HG03095 (cell line): ENCODE measurements around the gene ARL6IP1.

Source experiments
- ATAC-seq: cut with Tn5 transposase; IDR thresholded peaks from one replicate; pipeline ENCODE4 v1.9.1; 2021; ENCODE audit warnings: moderate library complexity; ENCODE audit not compliant: unreplicated experiment

Gene ARL6IP1

DNA sequence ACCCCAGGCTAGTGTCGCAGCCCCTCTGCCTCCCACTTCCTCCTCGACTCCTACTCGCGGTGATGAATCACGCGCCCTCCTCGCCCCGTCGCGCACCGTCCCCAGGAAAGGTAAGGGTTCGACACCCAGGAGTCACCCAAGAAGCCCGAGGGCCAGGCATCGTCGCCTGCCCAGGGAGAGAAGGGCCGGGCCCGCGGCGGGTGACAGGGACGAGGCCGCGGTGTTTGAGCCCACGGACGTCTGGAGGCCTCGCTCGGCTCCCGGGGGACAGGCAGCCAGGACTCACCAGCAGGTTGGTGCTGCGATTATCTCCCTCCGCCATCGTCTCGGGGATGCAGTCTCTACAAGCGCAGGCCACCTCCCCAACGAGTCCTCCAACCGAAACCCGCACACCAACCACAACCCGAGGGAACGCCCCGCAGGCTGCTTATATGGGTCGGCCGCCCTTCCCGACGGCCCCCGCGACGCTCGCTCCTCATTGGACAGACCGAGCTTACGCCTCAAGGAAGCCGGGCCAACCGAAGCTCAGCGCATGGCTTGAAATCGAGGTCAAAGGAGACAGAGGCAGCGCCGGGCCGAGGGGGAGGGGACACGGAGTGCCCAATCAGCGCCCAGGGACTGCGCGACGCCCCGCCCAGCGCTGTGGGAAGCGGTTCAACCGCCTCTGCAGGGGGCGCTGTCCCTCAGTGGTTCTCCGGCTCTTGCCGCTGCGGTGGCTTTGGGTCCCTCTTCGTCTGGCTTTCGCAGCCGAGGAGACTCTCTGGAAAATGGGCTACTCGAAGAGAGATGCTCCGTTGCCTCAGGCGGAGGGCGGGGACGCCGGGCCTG lies at the start of gene ARL6IP1:
ARL6IP1 (minus strand) TSS at position 405 of the 828 bp plus-strand sequence; CDS start at position 322, 83 bp downstream.
- peak; percentile 89 for ATAC-seq

DNA sequence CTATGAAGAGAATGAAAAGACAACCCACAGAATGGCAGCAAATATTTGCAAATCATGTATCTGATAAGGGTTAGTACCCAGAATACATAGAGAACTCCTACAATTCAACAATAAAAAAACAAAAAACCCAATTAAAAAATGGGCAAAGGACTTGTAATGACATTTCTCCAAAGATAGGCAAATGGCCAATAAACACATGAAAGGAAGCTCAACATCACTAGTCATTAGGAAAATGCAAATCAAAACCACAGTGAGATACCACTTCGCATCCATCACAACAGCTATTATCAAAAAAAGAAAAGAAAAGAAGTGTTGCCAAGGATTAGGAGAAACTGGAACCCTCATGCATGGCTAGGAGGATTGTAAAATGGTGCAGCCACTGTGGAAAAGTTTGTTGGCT lies 45.1 kb upstream of the ARL6IP1 start:
- ATAC-seq: no peak

DNA sequence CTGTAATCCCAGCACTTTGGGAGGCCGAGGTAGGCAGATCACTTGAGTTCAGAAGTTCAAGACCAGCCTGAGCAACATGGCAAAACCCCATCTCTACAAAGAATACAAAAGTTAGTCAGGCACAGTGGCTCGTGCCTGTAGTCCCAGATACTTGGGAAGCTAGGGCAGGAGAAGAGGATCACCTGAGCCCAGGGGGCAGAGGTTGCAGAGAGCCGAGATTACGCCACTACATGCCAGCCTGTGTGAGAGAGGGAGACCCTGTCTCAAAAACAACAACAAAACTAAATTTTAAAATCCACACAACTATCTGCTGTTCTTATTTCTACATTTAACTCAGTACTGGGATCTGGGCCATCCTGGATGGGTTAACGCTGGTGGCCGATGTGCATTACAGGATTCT lies 41.2 kb upstream of the ARL6IP1 start:
- no peak for ATAC-seq

DNA sequence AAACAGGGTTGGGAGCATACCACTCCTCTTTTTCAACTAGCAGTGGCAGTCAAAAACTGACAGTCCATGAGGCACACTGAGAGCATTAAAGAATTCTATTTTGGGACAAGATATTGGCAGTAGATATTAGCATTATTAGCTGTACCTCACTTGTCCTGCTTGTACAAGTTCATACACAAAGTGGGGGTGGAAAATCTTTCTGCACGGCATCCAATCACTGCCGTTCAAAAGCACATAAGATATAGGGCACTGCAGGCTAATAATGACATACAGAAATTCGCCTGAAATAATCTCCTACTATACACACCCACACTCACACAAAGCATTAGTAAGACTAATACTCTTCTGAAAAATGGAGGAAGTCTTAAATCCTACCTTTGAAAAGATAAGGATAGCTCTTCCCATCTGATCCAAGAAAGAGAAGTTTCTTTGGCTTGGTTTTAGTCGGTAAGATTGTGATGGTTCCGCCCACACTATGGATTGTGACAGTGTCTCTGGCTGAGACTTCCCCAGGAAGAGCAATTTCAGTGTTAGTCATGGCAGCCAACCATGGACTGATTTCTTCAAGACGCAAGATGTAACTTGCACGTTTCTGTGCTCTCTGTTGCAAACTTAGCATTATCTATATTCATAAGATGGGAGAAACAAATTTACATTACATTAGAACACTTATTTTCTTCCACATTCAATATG lies 40.6 kb upstream of the ARL6IP1 start:
- no peak for ATAC-seq

DNA sequence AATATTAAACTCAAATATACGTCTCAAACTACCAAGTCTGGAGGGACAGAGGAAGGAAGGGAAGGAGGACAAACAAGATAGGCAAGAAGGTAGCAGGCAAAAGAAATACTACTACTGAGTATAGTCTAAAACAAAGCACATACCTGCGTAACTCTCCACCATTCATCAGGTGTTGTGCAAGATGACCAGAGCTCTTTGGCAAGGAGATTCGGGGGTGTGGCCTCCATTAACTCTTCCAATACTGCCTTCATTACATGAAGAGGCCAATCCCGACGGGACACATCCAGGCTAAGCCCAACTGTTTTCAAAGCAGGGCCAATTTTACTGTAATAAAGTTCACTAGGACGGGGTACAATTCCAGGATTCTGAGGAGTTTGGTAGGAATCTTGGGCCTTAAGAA lies 38.2 kb upstream of the ARL6IP1 start:
- ATAC-seq: no peak

DNA sequence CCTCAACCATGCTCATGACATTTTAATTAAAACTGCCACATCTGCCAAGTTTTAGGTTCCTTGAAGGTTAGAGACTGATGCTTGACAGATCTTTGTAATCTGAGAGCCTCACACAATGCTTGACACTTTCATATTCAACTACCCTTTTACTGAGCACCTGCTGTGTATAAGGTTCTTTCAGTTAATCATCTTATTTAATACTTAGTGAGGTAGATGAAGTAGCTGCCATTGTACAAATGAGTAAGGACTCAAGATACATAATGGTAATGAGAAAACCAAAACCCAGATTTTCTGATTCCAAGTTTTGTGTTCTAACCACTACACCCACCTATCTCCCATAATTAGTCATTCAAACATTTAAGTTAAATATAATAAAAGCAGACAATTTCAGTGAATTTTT lies 35.4 kb upstream of the ARL6IP1 start:
- ATAC-seq: no peak

DNA sequence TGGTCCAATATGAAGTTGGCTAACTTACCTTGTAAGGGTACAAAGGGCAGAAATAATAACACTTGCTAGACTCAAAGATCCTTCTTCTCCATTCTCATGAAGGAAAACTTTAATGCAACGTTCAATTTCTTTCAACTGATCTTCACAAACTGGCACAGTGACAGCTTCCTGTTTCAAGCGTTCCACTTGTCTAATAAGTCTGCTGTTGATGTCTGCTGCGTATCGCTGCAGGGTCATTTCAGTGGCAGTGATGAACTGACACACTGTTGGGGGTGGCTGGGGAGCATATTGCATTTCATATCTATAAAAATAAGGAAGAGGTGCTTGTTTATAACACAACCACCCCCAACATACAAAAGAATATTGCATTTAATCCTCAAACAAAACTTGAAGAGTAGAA lies 33.5 kb upstream of the ARL6IP1 start:
- ATAC-seq: no peak

DNA sequence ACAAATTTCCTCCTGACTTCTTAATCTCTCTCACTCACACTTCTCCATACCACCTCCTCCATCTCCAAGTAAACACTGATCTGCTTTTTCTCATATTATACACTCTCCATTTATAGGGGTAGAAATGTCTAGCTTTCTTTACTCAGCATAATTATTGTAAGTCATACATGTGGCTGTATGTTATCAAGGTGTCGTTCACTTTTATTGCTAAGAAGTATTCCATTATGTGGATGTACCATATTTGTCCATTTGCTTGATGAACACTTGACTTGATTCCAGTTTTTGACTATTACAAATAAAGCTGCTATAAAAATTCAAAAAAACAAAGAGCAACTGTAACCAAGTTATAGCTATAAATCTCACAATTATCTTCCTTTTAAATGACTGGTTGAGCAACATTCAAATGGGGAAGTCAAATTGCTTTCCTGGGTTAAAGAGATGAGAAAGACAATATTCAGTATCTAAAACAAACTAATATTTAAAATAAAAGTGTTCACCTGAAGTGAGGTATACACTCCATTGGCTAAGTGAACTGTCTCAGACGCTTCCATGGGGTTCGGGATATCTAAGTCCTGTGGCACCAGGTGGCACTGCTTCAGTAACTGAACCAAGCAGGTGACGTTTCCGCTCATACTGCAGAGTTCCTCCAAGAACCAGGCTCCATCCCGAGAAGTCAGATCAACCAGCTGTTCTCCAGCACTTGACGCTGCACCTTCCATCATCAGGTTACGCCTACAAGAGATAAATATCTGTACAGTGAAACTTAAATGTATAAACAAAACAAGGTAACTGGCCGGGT lies 32.6 kb upstream of the ARL6IP1 start:
- no peak for ATAC-seq

DNA sequence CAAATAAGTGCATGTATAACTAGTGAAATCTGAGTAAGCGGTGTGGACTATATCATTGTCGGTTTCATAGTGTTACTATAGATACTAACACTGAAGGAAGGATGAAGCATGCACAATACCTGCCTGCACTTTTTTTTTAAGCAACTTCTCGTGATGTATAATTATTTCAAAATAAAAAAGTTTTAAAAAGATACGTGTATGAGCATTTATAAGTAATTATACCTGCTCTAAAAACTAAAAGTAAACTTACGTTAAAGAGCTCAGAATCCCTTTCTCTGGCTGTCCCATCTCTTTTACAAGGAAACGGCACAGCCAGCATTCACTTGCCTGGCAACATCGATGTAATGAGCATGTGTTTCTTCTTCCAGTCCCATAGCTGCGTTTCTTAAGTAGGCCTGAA lies 31.3 kb upstream of the ARL6IP1 start:
- no peak for ATAC-seq

DNA sequence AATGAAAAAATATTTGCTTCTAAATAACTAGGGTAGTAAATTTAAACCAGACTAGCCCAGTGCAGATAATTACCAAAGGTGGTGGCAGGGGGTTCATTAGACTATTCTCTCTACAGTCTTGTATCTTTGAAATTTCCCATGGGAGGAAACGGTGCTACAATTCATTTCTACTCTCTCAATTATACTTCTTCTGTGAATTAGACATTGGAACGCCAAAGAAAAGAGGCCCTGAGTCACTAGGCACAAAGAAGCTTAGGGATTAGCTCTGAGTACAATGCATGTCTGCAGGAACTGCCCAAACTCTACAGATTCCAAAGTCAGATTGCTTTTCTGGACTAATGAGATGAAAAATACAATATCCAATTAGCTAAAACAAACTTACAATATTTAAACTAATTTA lies 30.7 kb upstream of the ARL6IP1 start:
- no peak for ATAC-seq

DNA sequence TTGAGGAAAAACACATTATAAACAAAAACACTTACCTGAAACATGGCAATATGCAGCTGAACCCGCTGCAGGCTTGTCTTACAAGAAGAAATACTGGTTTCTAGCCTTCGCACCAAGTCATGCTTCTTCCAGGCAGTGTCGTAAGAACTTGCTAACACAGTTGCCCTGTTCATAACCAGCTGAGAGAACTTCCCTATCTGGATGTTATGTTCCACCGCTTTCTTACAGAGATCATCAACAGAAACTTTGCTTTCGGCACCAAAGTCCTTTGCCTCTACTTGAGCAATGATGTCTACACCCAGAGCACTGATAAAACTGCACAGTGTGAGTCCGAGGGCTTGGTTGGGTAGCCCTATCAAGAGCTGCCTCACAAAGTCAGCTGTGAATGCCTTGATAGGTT lies 27.9 kb upstream of the ARL6IP1 start:
- no peak for ATAC-seq

DNA sequence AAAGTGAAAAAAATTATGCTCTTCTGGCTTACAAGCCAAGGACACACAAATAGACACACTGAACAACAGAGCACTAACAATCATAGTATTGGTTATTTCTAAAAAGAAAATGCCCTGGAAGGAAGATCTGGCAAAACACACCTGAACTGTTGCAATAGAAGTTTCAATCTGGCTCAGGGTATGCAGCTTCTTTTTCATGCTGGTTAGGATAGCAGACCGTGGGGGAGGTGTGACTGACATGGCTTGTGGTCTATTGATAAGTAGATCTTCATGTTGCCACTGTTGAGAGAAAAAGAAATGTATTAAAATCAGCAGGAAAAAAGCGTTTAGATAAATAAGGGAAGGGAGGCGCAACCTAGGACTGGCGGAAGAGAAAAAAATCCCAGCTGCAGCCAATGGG lies 26.5 kb upstream of the ARL6IP1 start:
- ATAC-seq: no peak

DNA sequence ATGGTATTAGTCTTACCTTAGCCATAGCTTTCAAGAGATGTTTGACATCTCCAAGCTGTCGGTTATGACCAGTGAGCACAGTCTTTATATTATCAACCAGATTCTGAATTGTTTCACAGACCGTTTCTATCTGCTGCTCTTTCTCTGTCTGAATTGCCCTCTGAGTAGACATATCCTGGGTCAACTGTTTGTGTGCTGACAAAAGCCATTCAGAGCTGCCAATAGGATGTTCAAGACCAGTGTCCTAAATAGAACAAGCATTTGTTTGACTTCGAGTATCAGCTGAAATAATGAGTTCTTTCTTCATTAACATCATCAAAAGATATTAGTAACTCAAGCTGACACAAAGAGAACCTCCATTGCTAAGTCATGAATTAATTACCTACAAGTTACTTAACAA lies 14.9 kb upstream of the ARL6IP1 start:
- ATAC-seq: no peak

DNA sequence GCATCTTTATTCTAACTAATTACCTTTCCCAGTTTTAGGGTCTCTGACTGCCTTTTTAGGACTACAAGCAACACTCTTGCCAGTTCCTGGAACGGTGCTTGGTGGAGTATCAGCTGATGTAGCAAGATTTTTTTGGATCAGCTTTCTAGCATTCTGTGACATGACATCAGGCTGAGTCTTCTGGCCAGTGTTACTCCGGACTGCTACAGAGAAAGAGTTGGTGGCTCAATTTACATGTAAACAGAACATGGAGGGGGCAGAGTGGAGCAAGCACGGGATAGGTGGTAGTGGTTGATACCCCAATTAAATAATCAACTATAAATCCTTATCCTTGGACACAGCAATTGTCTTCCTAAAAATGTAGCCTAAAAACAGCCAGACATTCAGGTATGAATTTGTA lies 10.6 kb upstream of the ARL6IP1 start:
- ATAC-seq: no peak

DNA sequence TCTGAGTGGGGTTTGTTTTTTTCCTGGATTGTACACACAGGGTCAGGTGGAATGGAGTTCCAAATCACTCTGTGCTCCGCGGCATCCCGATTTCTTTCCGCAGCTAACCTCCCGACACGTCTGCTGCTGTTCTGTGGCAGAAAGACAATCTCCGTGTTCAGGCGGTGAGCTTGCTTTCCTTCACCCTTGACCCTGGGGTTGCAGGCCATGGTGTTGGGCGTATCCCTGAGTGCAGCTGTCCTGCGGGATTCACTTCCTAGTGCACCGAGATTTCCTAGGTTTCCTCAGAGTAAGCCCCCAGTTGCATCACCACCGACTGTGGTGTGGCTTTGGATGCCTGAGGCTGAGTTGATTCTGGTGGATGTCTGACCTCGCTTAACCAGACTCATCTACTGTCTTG lies 7.8 kb upstream of the ARL6IP1 start:
- no peak for ATAC-seq

DNA sequence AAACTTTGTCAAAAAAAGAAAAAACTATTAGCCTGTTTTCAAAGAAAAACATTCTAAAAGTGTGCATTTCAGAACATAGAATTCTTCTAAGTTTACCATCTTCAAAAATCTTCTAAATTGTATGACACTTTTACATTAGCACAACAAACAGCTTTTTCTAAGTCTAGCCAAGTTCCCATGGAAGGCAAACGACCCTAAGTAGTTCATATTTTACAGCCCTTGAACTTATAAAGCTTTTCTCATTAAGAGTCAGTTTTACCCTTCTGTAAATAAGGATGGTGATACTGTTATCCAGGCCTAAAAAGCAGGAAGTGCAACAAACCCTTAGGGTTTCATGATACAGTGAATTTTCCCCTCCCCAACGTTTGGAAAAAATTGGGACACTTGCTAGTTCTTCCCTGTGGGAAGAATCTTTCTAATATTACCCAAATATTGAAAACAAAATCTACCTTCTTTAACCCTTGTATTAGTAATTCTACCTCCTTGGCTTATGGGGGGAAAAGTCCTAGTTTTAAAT lies 4.0 kb upstream of the ARL6IP1 start:
- no peak for ATAC-seq

DNA sequence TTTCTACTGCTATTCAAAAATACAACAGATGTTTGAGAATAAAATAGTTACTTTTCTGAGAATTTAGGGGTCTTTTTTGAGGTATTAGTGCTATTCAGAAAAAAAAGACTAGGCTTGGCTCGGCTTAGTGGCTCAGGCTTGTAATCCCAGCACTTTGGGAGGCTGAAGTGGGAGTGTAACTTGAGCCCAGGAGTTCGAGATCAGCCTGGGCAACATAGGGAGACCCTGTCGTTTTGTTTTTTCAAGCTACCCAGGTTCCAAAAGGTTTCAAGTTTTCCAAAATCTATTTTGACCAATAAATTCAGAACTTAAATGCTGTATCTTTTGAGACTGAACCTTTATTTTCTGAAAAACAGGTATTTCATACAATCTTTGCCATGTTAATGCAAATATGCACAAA lies 3.2 kb upstream of the ARL6IP1 start:
- no peak for ATAC-seq

DNA sequence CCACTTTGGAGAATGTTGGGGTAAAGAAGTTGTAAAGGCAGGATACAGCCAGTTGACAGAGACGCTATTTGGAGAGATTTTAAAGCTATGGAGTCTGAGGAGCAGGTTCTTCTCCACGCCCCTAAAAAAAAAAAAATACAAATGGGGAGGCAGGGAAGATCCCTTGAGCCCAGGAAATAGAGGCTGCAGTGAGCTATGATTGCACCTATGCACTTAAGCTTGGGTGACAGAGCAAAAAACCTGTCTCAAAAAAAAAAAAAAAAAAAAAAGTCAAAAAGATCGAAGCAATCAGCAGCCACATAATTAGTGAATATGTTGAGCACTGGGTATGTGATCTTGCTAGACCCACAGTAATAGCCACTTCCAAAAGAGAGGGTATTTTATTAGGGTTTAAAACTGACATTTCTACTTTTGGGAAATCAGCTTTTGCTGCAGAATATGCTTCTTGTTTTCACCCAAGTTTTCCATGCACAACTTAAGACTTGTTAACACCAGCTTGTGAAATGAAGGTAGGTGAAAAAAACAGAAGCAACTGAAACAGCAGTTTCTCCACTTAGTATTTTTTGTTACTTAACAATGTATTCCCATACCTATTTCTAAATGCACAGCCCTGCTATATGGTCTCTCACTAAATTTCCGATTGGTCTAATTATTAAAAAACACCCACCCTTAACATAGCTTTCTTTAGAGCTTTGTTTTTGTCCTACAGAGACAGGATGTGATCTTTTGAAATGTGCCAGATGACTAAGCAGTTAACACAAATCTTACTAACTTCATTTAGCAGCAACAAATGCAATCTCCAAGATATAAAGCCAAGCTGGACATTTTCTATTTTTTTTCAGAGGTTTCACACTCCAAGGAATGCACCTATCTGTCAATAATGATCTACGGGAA lies 2.5 kb upstream of the ARL6IP1 start:
- no peak for ATAC-seq

DNA sequence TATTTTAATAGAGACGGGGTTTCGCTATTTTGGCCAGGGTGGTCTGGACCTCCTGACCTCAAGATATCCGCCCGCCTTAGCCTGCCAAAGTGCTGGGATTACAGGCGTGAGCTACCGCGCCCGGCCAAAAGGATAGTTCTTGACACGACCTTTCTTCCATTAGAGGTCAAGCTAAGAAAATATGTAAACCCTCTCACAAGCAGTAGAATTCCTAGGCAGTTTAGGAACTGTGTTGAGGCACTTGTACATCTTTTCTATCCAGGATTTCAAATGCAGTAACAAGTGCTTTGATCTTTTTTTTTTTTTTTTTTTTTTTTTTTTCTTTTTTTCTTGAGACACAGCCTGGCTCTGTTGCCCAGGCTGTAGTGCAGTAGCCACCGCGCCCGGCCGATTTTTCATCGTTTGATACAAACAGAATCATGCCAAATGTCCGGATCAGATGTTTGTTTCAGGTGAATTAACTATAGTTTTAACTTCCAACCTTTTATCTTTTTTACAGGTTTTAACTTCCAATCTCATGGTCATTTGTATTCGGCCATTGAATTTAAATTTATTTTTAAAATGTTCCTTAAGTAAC lies 1.5 kb upstream of the ARL6IP1 start:
- no peak for ATAC-seq

DNA sequence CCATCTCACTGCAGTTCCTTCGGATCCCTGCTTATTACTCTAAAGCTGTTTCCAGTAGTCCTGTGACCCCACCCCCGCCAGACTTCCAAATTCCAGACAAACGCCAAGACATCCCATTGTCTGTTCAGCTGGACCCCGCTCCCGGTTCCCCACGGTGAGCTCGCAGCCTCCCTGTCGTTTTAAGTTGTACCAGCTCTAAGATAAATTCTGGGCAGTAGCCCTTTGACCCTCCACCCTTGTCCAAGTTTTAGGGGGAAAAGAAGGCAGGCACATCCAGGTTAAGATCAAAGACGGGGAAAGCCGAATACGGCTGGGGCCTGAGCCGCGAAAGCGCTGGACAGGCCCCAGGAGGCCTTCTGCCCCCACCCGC lies 589 bp downstream of the ARL6IP1 start:
- ATAC-seq: no peak
